Upper lobe of right lung (tissue), 1 donor: ENCODE data around the gene GATA6. TPM values are rescaled to one million over a fixed set of nuclear protein-coding genes. Genes with fewer than 3 reads are reported as not detected.

Experiments
- ATAC-seq: fragments of 200-7000 bp; cut with Tn5 transposase; one replicate; pipeline ENCODE4 v1.9.1; 2020; ENCODE audit warnings: mild to moderate bottlenecking, moderate library complexity
- DNase-seq: peaks from one replicate; pipeline ENCODE4 v3.0.0-alpha.2; 2020
- H3K27ac ChIP-seq: fragments of 200-600 bp; one replicate; pipeline ENCODE4 v1.8.0; 2022
- H3K27me3 ChIP-seq: fragments of 200-600 bp; one replicate; pipeline ENCODE4 v1.8.0; 2022; ENCODE audit warnings: mild to moderate bottlenecking
- H3K36me3 ChIP-seq: fragments of 200-600 bp; one replicate; pipeline ENCODE4 v1.8.0; 2022
- H3K4me1 ChIP-seq: fragments of 200-600 bp; one replicate; pipeline ENCODE4 v1.8.0; 2022
- H3K4me3 ChIP-seq: fragments of 200-600 bp; one replicate; pipeline ENCODE4 v1.8.0; 2022; ENCODE audit warnings: mild to moderate bottlenecking
- H3K9me3 ChIP-seq: fragments of 200-600 bp; one replicate; pipeline ENCODE4 v1.8.0; 2022
- CTCF ChIP-seq: fragments of 200-600 bp; IDR thresholded peaks from one replicate; pipeline ENCODE4 v1.8.0; 2022; ENCODE audit warnings: antibody characterized with exemption
- intact Hi-C: fragments of 100-400 bp; cut with DNase I; formaldehyde crosslinking; loops from one replicate; pipeline ENCODE4 v1.11.0; 2022
- total RNA-seq: library from RNA; stranded (reverse); fragmentation: NEBNext Ultra II Directional; extraction: Animal tissue kit (Norgen Biotek cat#: 25700); gene quantifications from one replicate; pipeline ENCODE4 v1.2.1, GENCODE V29; 2021
- donor health status: DM: no; HTN: yes; CAD: no; lungs with severe emphysema.

GATA6 gene
- total RNA-seq, 1 donor from 2014 or later: 32.2 TPM

GRCh38 chr18:22132763-22133162 is 36.6 kb upstream of the GATA6 start:
- DNase-seq: no peak
- H3K9me3 ChIP-seq: no peaks in the 10 kb centered on the region
- intact Hi-C loops: no loop called here
- H3K36me3 ChIP-seq: no peaks in the 10 kb centered on the region
- H3K4me1 ChIP-seq: no peaks in the 10 kb centered on the region
- TF ChIP-seq CTCF: no peak
- no peaks in the 10 kb centered on the region for H3K27me3 ChIP-seq
- no peak overlapping the region for H3K4me3 ChIP-seq
- H3K27ac ChIP-seq: no peak overlapping the region
- ATAC-seq: no peak

GRCh38 chr18:22136395-22136794 is 33.0 kb upstream of the GATA6 start:
- ATAC-seq (no peak), DNase-seq (no peak)
- no peaks in the 10 kb centered on the region for H3K36me3 ChIP-seq
- no peak overlapping the region for H3K4me3 ChIP-seq
- H3K27me3 ChIP-seq: no peaks in the 10 kb centered on the region
- H3K9me3 ChIP-seq: no peaks in the 10 kb centered on the region
- intact Hi-C loops: no loop called here
- no peak overlapping the region for H3K27ac ChIP-seq
- no peak for TF ChIP-seq CTCF
- H3K4me1 ChIP-seq: no peaks in the 10 kb centered on the region

GRCh38 chr18:22141211-22141610 is 28.2 kb upstream of the GATA6 start:
- H3K36me3 ChIP-seq: no peaks in the 10 kb centered on the region
- H3K9me3 ChIP-seq: no peaks in the 10 kb centered on the region
- intact Hi-C loops: no loop called here
- no peak for TF ChIP-seq CTCF
- no peak overlapping the region for H3K4me3 ChIP-seq
- H3K4me1 ChIP-seq: no peaks in the 10 kb centered on the region
- no peaks in the 10 kb centered on the region for H3K27me3 ChIP-seq
- no peak overlapping the region for H3K27ac ChIP-seq
- ATAC-seq (no peak), DNase-seq (no peak)

GRCh38 chr18:22143347-22144340 is 25.7 kb upstream of the GATA6 start:
- no peak overlapping the region for H3K27ac ChIP-seq
- DNase-seq: no peak
- no peak overlapping the region for H3K4me3 ChIP-seq
- H3K9me3 ChIP-seq: no peaks in the 10 kb centered on the region
- ATAC-seq: no peak
- no peaks in the 10 kb centered on the region for H3K4me1 ChIP-seq
- no peaks in the 10 kb centered on the region for H3K27me3 ChIP-seq
- intact Hi-C loops: no loop called here
- no peaks in the 10 kb centered on the region for H3K36me3 ChIP-seq
- TF ChIP-seq CTCF: no peak

- intact Hi-C loops: no loop called here
- Histone ChIP-seq H3K9me3 (no peaks in the 10 kb centered on the region), H3K27me3 (no peaks in the 10 kb centered on the region), H3K4me3 (no peak overlapping the region), H3K27ac (no peak overlapping the region), H3K4me1 (no peaks in the 10 kb centered on the region), H3K36me3 (no peaks in the 10 kb centered on the region)
- DNase-seq (no peak), ATAC-seq (no peak)
- no peak for TF ChIP-seq CTCF
Measured at GRCh38 chr18:22145160-22145559, 24.2 kb upstream of the GATA6 start.
